ENCODE measurements around the gene RERE.

- TF ChIP-seq, protein P1, sequence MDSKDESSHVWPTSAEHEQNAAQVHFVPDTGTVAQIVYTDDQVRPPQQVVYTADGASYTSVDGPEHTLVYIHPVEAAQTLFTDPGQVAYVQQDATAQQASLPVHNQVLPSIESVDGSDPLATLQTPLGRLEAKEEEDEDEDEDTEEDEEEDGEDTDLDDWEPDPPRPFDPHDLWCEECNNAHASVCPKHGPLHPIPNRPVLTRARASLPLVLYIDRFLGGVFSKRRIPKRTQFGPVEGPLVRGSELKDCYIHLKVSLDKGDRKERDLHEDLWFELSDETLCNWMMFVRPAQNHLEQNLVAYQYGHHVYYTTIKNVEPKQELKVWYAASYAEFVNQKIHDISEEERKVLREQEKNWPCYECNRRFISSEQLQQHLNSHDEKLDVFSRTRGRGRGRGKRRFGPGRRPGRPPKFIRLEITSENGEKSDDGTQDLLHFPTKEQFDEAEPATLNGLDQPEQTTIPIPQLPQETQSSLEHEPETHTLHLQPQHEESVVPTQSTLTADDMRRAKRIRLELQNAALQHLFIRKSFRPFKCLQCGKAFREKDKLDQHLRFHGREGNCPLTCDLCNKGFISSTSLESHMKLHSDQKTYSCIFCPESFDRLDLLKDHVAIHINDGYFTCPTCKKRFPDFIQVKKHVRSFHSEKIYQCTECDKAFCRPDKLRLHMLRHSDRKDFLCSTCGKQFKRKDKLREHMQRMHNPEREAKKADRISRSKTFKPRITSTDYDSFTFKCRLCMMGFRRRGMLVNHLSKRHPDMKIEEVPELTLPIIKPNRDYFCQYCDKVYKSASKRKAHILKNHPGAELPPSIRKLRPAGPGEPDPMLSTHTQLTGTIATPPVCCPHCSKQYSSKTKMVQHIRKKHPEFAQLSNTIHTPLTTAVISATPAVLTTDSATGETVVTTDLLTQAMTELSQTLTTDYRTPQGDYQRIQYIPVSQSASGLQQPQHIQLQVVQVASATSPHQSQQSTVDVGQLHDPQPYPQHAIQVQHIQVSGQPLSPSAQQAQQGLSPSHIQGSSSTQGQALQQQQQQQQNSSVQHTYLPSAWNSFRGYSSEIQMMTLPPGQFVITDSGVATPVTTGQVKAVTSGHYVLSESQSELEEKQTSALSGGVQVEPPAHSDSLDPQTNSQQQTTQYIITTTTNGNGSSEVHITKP (tag by site-specific recombination; IDR thresholded peaks at IDR 0.05), result peak; percentile 66
- TF ChIP-seq ZBTB21 (tag by site-specific recombination; IDR thresholded peaks at IDR 0.05) (no peak), OSR2 (tag by site-specific recombination; IDR thresholded peaks at IDR 0.05) (no peak)
Measured at GRCh38 chr1:8598783-8599182, 218.7 kb downstream of the RERE start.

All from HEK293 (cell line).